MM.1S (cell line): ENCODE results near the gene BTRC.

Experiments used
- DNase-seq: peaks from one replicate; pipeline ENCODE4 v3.0.0-alpha.2; 2015
- H2AFZ ChIP-seq: fragments of 300-600 bp; sonication (generic); 2 replicates; pipeline ENCODE4 v1.6.0; 2016; ENCODE audit warnings: antibody characterized with exemption, low read length
- H3F3A ChIP-seq: fragments of 300-600 bp; sonication (generic); 2 replicates; pipeline ENCODE4 v1.6.1; 2016; ENCODE audit warnings: mild to moderate bottlenecking, antibody characterized with exemption, low read length, moderate library complexity, mixed read lengths; ENCODE audit not compliant: insufficient read depth
- H3K27ac ChIP-seq: fragments of 300-600 bp; sonication (generic); 2 replicates; pipeline ENCODE4 v1.5.1; 2016; ENCODE audit warnings: mild to moderate bottlenecking, low read length
- H3K27me3 ChIP-seq: fragments of 300-600 bp; sonication (generic); replicated peaks from 2 replicates; pipeline ENCODE4 v1.6.0; 2016; ENCODE audit warnings: low read length; ENCODE audit not compliant: insufficient read depth
- H3K36me3 ChIP-seq: fragments of 300-600 bp; sonication (generic); replicated peaks from 2 replicates; pipeline ENCODE4 v1.6.1; 2016; ENCODE audit warnings: mild to moderate bottlenecking, low read length, mixed read lengths; ENCODE audit not compliant: insufficient read depth
- H3K4me1 ChIP-seq: fragments of 300-600 bp; sonication (generic); 2 replicates; pipeline ENCODE4 v1.6.1; 2016; ENCODE audit warnings: low read length, mixed read lengths
- H3K4me2 ChIP-seq: fragments of 300-600 bp; sonication (generic); 2 replicates; pipeline ENCODE4 v1.6.0; 2016; ENCODE audit warnings: low read depth, low read length
- H3K4me3 ChIP-seq: fragments of 300-600 bp; sonication (generic); 2 replicates; pipeline ENCODE4 v1.5.1; 2016; ENCODE audit warnings: low read length, mixed read lengths
- H3K79me2 ChIP-seq: fragments of 300-600 bp; sonication (generic); 2 replicates; pipeline ENCODE4 v1.6.1; 2016; ENCODE audit warnings: mixed run types, low read length, mixed read lengths
- H3K9ac ChIP-seq: fragments of 300-600 bp; sonication (generic); 2 replicates; pipeline ENCODE4 v1.6.1; 2016; ENCODE audit warnings: low read length, mixed read lengths
- H3K9me2 ChIP-seq: fragments of 300-600 bp; sonication (generic); replicated peaks from 2 replicates; pipeline ENCODE4 v1.6.1; 2016; ENCODE audit warnings: mild to moderate bottlenecking, low read length, mixed read lengths; ENCODE audit not compliant: insufficient read depth
- H3K9me3 ChIP-seq: fragments of 300-600 bp; sonication (generic); replicated peaks from 2 replicates; pipeline ENCODE4 v1.6.1; 2016; ENCODE audit warnings: mild to moderate bottlenecking, low read length, mixed read lengths; ENCODE audit not compliant: insufficient read depth
- H4K20me1 ChIP-seq: fragments of 300-600 bp; sonication (generic); 2 replicates; pipeline ENCODE4 v1.6.1; 2016; ENCODE audit warnings: mild to moderate bottlenecking, low read length, moderate library complexity, mixed read lengths; ENCODE audit not compliant: insufficient read depth
- CTCF ChIP-seq: fragments of 300-600 bp; sonication (generic); IDR thresholded peaks from 2 replicates; pipeline ENCODE4 v1.5.1; 2016; ENCODE audit warnings: antibody characterized with exemption, low read length, mixed read lengths
- EZH2 ChIP-seq: fragments of 300-600 bp; sonication (generic); optimal IDR thresholded peaks from 2 replicates; pipeline ENCODE3; 2017; ENCODE audit warnings: low read depth, mild to moderate bottlenecking, antibody characterized with exemption, low read length, mixed read lengths
- EZH2phosphoT487 ChIP-seq: fragments of 300-600 bp; sonication (generic); IDR thresholded peaks from 2 replicates; pipeline ENCODE4 v1.6.1; 2018; ENCODE audit warnings: antibody characterized with exemption, low read length

The BTRC gene

GRCh38 chr10:101558204-101558603, 204.2 kb downstream of the BTRC start:
- no peak overlapping the region for H3K27ac ChIP-seq
- no peaks in the 10 kb centered on the region for H3F3A ChIP-seq
- no peak overlapping the region for H3K4me2 ChIP-seq
- no peaks in the 10 kb centered on the region for H3K9me2 ChIP-seq
- H3K4me1 ChIP-seq, result peaks cover 10% of the 10 kb centered on the region
- H2AFZ ChIP-seq, result no peak overlapping the region
- no peaks in the 10 kb centered on the region for H3K79me2 ChIP-seq
- no peaks in the 10 kb centered on the region for H3K36me3 ChIP-seq
- H3K4me3 ChIP-seq, result no peak overlapping the region
- no peak for TF ChIP-seq CTCF
- TF ChIP-seq EZH2, result no peak
- TF ChIP-seq EZH2phosphoT487, result no peak
- H4K20me1 ChIP-seq, result no peaks in the 10 kb centered on the region
- DNase-seq, result peak; percentile 40
- no peak overlapping the region for H3K9ac ChIP-seq
- no peaks in the 10 kb centered on the region for H3K27me3 ChIP-seq
- H3K9me3 ChIP-seq, result no peaks in the 10 kb centered on the region

GRCh38 chr10:101558671-101559595, 205.0 kb downstream of the BTRC start:
- no peak for TF ChIP-seq CTCF
- no peak for TF ChIP-seq EZH2
- no peak for TF ChIP-seq EZH2phosphoT487
- Histone ChIP-seq H3K4me2 (no peak overlapping the region), H3F3A (no peaks in the 10 kb centered on the region), H3K79me2 (no peaks in the 10 kb centered on the region), H4K20me1 (no peaks in the 10 kb centered on the region), H3K36me3 (no peaks in the 10 kb centered on the region), H3K9ac (no peak overlapping the region), H2AFZ (no peak overlapping the region), H3K27ac (no peak overlapping the region), H3K4me1 (peaks cover 10% of the 10 kb centered on the region), H3K27me3 (no peaks in the 10 kb centered on the region), H3K9me2 (no peaks in the 10 kb centered on the region), H3K9me3 (no peaks in the 10 kb centered on the region), H3K4me3 (no peak overlapping the region)
- DNase-seq, result no peak

GRCh38 chr10:101559596-101560297, 205.8 kb downstream of the BTRC start:
- peaks cover 10% of the 10 kb centered on the region for H3K4me1 ChIP-seq
- H3K27ac ChIP-seq, result no peak overlapping the region
- H3F3A ChIP-seq, result no peaks in the 10 kb centered on the region
- H2AFZ ChIP-seq, result no peak overlapping the region
- no peak overlapping the region for H3K4me3 ChIP-seq
- H4K20me1 ChIP-seq, result no peaks in the 10 kb centered on the region
- no peaks in the 10 kb centered on the region for H3K9me2 ChIP-seq
- H3K9ac ChIP-seq, result no peak overlapping the region
- no peak overlapping the region for H3K4me2 ChIP-seq
- H3K9me3 ChIP-seq, result no peaks in the 10 kb centered on the region
- no peaks in the 10 kb centered on the region for H3K79me2 ChIP-seq
- TF ChIP-seq EZH2phosphoT487 (no peak), CTCF (no peak), EZH2 (no peak)
- DNase-seq, result no peak
- H3K36me3 ChIP-seq, result no peaks in the 10 kb centered on the region
- no peaks in the 10 kb centered on the region for H3K27me3 ChIP-seq
